GM12865 (cell line): Measurements from ENCODE around the gene OLIG1.

Source experiments
- DNase-seq: peaks from one replicate; pipeline ENCODE4 v3.0.0; 2010; ENCODE audit warnings: low read depth
- H3K4me3 ChIP-seq: 2 replicates; pipeline ENCODE4 v1.5.1; 2011; ENCODE audit warnings: mild to moderate bottlenecking, low read depth, low read length, control low read depth
- TF ChIP-seq, protein P1 (sequence below): IDR thresholded peaks from 2 replicates; pipeline ENCODE4 v1.5.1; 2011; ENCODE audit warnings: low read length, control low read depth, low read depth, inconsistent platforms; ENCODE audit not compliant: insufficient read depth; ENCODE audit errors: missing control alignments

Gene OLIG1

DNA sequence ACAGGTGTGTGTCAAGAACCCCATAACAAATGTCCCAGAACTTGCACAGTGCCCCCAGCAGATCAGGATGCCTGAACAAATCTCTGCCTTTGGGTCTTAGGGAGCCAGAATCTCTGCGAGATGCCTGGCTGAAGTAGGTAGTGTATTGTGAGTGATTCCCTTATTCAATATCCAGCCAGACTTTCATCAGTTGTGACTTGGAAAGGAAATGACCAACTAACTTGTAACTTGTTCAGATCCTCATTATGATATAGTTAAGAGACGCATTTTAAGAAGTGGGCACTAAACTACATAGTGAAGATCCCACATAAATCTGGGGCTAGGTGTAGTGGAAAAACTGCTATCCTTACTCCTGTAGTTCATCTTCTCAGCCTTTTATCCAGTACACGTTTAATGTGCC, 32.4 kb upstream of the OLIG1 start:
- no peak for DNase-seq
- TF ChIP-seq, protein P1, sequence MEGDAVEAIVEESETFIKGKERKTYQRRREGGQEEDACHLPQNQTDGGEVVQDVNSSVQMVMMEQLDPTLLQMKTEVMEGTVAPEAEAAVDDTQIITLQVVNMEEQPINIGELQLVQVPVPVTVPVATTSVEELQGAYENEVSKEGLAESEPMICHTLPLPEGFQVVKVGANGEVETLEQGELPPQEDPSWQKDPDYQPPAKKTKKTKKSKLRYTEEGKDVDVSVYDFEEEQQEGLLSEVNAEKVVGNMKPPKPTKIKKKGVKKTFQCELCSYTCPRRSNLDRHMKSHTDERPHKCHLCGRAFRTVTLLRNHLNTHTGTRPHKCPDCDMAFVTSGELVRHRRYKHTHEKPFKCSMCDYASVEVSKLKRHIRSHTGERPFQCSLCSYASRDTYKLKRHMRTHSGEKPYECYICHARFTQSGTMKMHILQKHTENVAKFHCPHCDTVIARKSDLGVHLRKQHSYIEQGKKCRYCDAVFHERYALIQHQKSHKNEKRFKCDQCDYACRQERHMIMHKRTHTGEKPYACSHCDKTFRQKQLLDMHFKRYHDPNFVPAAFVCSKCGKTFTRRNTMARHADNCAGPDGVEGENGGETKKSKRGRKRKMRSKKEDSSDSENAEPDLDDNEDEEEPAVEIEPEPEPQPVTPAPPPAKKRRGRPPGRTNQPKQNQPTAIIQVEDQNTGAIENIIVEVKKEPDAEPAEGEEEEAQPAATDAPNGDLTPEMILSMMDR, result no peak
- H3K4me3 ChIP-seq, result no peak overlapping the region

DNA sequence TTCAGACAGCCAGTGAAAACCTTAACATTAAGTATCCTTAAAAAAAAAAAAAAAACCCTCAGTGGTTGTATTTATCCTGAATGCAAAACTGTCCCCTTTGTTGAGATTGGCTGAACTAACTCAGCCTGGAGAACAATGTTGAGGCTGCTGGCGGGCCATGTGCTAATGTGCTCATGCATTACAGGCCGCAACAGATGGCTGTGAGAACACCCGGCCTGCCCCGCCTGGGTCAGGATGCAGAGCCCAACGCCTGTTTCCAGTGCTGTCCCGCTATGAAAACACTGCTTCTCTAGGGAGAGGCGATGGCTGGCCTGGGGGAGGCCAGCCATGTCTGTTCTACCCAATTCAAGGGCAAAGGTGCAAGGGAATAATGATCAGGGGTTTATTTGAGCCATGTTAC, 30.4 kb upstream of the OLIG1 start:
- DNase-seq, result no peak
- H3K4me3 ChIP-seq, result no peak overlapping the region
- TF ChIP-seq, protein P1, result no peak

DNA sequence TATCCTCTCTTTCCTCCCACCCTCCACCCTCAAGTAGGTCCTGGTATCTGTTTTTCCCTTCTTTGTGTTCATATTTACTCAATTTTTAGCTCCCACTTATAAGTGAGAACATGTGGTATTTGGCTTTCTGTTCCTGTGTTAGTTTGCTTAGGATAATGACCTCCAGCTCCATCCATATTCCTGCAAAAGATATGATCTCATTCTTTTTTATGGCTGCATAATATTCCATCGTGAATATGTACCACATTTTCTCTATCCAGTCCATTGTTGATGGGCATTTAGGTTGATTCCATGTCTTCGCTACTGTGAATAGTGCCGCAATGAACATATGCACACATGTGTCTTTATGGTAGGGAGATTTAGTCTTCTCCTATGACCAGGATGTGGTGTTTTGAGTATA, 29.7 kb upstream of the OLIG1 start:
- TF ChIP-seq, protein P1, result no peak

DNA sequence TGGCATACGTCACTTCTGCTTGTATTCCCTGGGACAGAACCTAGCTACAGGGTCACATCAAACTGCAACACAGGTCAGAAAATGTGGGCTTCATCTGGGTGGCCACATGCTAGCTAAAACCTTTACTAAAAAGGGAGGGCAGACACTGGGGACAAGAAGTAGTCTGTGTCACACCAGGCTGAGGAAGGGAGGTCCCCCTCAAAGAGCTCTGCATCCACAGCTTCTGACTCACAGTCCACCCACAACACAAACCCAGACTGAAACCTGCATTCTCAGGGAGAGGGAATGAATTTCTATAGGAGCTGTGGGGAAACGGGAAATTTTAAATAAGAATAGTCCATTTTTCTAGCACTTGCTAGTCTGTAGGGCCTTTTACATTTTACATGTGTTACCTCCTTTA, 28.0 kb upstream of the OLIG1 start:
- no peak overlapping the region for H3K4me3 ChIP-seq
- TF ChIP-seq, protein P1, result no peak
- DNase-seq, result no peak

More for the DNA sequence above, 29.7 kb upstream of the OLIG1 start:
- H3K4me3 ChIP-seq, result no peak overlapping the region
- no peak for DNase-seq

DNA sequence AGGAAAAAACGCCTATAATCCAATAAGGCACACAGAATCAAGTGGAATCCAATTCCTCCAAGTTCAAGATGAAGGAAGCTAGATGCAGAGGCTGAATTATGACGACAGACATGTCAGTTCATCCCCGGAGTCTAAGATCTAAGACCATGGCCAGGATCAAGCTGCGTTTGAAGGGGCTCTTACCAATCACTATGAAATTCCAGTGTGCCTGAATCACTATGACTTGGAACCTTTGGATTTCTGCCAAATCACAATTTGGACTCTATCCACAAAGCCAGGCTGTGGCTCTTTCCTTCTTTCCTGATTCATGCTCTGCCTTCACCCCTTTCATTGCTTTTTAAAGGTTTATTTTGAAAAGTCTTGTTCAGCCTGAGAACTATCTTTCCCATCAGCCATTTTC, 27.1 kb upstream of the OLIG1 start:
- no peak for DNase-seq
- no peak overlapping the region for H3K4me3 ChIP-seq
- TF ChIP-seq, protein P1, result no peak

DNA sequence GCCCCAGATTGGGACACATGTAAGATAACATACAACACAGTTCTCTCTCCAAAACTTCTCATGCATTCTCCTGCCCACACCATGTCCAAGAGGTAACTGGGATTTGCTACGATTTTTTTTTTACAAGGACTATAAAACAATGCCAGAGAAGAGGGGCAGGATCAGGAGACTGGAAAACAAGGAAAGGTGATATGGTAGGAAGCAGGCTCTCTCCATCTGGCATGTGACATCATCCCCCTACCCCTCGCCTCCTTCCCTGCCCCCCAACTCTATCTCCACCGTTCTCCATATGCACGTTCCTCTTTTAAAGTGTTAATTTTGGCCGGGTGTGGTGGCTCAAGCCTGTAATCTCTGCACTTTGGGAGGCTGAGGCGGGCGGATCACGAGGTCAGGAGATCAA, 23.5 kb upstream of the OLIG1 start:
- DNase-seq, result no peak
- no peak overlapping the region for H3K4me3 ChIP-seq
- TF ChIP-seq, protein P1, result no peak

DNA sequence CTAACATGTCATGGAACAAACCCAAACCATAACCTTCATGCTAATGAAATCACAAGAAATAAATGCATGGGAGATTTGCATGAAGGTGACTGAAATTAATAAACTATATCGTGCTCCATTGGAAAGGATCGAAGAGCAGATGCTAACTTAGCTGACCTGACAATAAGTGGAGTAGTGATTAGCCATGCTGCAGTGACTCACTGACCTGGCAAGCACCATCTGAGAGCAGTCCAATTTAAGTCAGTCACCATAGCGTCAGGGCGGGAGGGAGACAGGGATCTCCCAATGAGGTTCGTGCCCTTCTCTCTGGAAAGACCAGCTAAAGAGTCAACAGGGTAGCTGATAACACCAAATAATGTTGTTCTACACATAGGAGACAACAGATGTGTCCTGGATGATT, 22.7 kb upstream of the OLIG1 start:
- TF ChIP-seq, protein P1, result no peak
- no peak for DNase-seq
- no peak overlapping the region for H3K4me3 ChIP-seq
